HEK293 (cell line): Measurements from ENCODE around the gene MSI2.

Experiments used
- HOXC10 ChIP-seq: sonication (generic); formaldehyde crosslinking; IDR thresholded peaks from 2 replicates; pipeline ENCODE4 v1.8.1; 2023; ENCODE audit warnings: mild to moderate bottlenecking, missing genetic modification reagents
- OSR2 ChIP-seq: fragments of 450-650 bp; formaldehyde crosslinking; IDR thresholded peaks from 2 replicates; pipeline ENCODE4 v1.5.1; 2016; ENCODE audit warnings: missing biosample characterization, missing genetic modification characterization
- TCF7L2 ChIP-seq: IDR thresholded peaks from 2 replicates; pipeline ENCODE4 v1.6.1; 2011; ENCODE audit warnings: low read depth, mild to moderate bottlenecking, inconsistent platforms, low read length, moderate library complexity, borderline replicate concordance
- ZBTB26 ChIP-seq: fragments of 450-650 bp; formaldehyde crosslinking; optimal IDR thresholded peaks from 2 replicates; pipeline ENCODE3; 2016; ENCODE audit warnings: missing biosample characterization, mild to moderate bottlenecking, missing genetic modification characterization
- ZNF274 ChIP-seq, 2 experiments: fragments of 200-500 bp in 1 of 2; fragments of 450-650 bp in 1 of 2; sonication (Bioruptor generic) in 1 of 2; formaldehyde crosslinking in 1 of 2; IDR thresholded peaks; 2 replicates each; pipeline versions ENCODE4 v1.5.1 to v1.6.1; 2014 to 2016; ENCODE audit warnings: borderline replicate concordance in 1 of 2, inconsistent platforms in 1 of 2, low read length in 1 of 2, missing biosample characterization in 1 of 2, missing genetic modification characterization in 1 of 2
- ZNF335 ChIP-seq: fragments of 450-650 bp; formaldehyde crosslinking; conservative IDR thresholded peaks from 2 replicates; pipeline ENCODE4 v1.5.1; 2016; ENCODE audit warnings: missing biosample characterization, missing genetic modification characterization
- ZNF704 ChIP-seq: fragments of 450-650 bp; formaldehyde crosslinking; IDR thresholded peaks from 2 replicates; pipeline ENCODE4 v1.5.1; 2016; ENCODE audit warnings: missing biosample characterization, missing genetic modification characterization
- TF ChIP-seq, protein P1 (sequence below): fragments of 450-650 bp; formaldehyde crosslinking; IDR thresholded peaks from 2 replicates; pipeline ENCODE4 v1.5.1; 2016; ENCODE audit warnings: missing biosample characterization, missing genetic modification characterization
- TF ChIP-seq, protein P2 (sequence below): fragments of 450-650 bp; formaldehyde crosslinking; IDR thresholded peaks from 2 replicates; pipeline ENCODE4 v1.5.1; 2016; ENCODE audit warnings: missing biosample characterization, missing genetic modification characterization

GRCh38 chr17:57559226-57559625, 302.9 kb downstream of the MSI2 start:
- no peak for TF ChIP-seq OSR2 (tag by site-specific recombination)
- TF ChIP-seq HOXC10 (CRISPR knock-in tag): no peak
- no peak for TF ChIP-seq ZNF335 (tag by site-specific recombination)
- TF ChIP-seq, protein P1, sequence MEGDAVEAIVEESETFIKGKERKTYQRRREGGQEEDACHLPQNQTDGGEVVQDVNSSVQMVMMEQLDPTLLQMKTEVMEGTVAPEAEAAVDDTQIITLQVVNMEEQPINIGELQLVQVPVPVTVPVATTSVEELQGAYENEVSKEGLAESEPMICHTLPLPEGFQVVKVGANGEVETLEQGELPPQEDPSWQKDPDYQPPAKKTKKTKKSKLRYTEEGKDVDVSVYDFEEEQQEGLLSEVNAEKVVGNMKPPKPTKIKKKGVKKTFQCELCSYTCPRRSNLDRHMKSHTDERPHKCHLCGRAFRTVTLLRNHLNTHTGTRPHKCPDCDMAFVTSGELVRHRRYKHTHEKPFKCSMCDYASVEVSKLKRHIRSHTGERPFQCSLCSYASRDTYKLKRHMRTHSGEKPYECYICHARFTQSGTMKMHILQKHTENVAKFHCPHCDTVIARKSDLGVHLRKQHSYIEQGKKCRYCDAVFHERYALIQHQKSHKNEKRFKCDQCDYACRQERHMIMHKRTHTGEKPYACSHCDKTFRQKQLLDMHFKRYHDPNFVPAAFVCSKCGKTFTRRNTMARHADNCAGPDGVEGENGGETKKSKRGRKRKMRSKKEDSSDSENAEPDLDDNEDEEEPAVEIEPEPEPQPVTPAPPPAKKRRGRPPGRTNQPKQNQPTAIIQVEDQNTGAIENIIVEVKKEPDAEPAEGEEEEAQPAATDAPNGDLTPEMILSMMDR (tag by site-specific recombination): no peak
- TF ChIP-seq, protein P2, sequence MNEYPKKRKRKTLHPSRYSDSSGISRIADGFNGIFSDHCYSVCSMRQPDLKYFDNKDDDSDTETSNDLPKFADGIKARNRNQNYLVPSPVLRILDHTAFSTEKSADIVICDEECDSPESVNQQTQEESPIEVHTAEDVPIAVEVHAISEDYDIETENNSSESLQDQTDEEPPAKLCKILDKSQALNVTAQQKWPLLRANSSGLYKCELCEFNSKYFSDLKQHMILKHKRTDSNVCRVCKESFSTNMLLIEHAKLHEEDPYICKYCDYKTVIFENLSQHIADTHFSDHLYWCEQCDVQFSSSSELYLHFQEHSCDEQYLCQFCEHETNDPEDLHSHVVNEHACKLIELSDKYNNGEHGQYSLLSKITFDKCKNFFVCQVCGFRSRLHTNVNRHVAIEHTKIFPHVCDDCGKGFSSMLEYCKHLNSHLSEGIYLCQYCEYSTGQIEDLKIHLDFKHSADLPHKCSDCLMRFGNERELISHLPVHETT: no peak
- no peak for TF ChIP-seq ZNF704 (tag by site-specific recombination)
- TF ChIP-seq ZBTB26: no peak
- no peak for TF ChIP-seq TCF7L2
- no peak for TF ChIP-seq ZNF274 (IDR thresholded peaks at IDR 0.05; ENCODE audit: low read length)
- no peak for TF ChIP-seq ZNF274 (tag by site-specific recombination; IDR thresholded peaks at IDR 0.05; ENCODE audit: borderline replicate concordance)
